Colon (tissue), 2 donors: ENCODE data around the gene LRRC74B.
"Not testable (repeated sequence)": the region's sequence is repeated elsewhere in the genome, so short reads cannot be mapped to it uniquely, and the experiment has no call there.

ENCODE experiments used
- FAIRE-seq: peaks from 2 replicates; lab custom pipeline; 2012; peaks lifted over from hg19 to GRCh38; lab: Jason Lieb, UNC
- donor health status: control.
- donor health status: control.

Gene LRRC74B

GRCh38 chr22:21054714-21055563 is 9.2 kb downstream of the LRRC74B start:
- FAIRE-seq: no peak

DNA sequence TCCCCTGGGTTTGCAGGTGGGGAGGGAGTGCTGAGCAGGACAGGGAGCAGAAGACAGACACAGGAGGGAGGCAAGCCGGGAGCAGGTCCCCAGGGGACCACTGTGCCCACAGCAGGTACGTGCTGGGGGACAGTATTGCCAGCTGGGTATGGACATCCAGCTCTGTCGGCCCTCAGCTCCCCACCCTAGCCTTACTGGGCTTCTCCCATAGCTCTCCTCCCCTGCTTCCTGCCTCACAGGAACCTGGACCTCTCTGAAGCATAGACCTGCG is 9.8 kb downstream of the LRRC74B start:
- no peak for FAIRE-seq

GRCh38 chr22:21055880-21056319 is 10.2 kb downstream of the LRRC74B start:
- no peak for FAIRE-seq

DNA sequence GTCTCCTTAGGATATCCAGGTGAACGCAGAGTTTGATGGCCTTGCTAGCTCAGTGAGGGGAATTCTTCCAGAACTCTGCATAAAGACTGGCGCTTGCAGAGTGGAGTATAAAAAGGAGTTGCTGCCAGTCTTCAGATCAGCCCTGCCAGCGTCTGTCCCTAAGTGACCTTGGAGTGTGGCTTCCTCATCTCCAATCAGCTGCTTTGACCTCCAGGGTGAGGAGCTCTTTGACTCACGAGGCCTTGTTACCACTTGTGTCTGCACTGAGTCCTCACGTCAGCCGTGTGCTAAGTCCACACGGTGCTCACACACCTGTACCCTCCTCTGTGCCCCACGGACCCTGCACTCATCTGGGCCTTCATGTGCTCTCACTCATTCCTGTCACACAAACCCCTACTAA is 14.6 kb downstream of the LRRC74B start:
- not testable (repeated sequence) for FAIRE-seq

- FAIRE-seq: not testable (repeated sequence)
Observed at GRCh38 chr22:21061660-21062321, 16.0 kb downstream of the LRRC74B start.

DNA sequence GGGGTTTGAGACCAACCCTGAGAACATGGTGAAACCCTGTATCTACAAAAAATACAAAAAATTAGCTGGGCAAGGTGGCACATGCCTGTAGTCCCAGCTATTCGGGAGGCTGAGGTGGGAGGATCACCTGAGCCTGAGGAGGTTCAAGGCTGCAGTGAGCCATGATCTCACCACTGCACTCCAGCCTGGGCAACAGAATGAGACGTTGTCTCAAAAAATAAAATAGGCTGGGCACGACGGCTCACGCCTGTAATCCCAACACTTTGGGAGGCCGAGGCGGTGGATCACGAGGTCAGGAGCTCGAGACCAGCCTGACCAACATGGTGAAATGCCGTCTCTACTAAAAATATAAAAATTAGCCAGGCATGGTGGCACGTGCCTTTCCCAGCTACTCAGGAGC is 18.7 kb downstream of the LRRC74B start:
- FAIRE-seq: not testable (repeated sequence)

- no peak for FAIRE-seq
Observed at GRCh38 chr22:21064917-21065864, 19.4 kb downstream of the LRRC74B start.

- no peak for FAIRE-seq
Observed at GRCh38 chr22:21067075-21067900, 21.5 kb downstream of the LRRC74B start.

DNA sequence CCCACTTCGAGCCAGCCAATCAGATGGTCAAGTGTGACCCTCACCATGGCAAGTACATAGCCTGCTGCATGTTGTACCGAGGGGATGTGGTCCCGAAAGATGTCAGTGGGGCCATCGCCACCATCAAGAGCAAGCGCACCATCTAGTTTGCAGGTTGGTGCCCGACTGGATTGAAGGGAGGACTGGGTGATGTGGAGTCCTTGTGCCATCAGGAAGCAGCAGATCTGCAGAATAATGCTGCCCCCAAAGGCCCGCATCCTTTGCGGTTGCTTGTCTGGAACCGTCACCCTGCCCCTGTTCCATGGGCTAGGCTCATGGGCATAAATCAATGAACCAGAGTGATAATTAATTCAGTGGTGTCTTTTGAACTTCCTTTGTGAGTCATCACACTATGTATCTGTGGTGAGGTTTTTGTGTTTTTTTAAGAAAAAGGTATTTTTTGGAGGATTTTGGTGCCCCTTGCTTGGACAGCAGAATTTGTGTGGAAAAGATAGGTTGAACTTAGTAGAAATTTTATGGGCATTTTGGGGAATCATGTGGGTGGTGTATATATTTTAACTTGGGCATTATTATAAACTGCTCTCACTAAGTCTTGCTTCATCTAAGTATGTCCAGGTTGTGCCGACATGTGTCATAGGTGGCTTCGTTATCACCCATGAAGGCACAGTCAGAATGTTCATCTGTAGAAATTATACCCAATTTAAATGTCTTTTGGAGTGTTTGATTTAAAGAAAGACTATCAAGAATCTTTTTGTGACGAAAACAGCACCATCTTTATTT is 22.3 kb downstream of the LRRC74B start:
- FAIRE-seq: no peak

DNA sequence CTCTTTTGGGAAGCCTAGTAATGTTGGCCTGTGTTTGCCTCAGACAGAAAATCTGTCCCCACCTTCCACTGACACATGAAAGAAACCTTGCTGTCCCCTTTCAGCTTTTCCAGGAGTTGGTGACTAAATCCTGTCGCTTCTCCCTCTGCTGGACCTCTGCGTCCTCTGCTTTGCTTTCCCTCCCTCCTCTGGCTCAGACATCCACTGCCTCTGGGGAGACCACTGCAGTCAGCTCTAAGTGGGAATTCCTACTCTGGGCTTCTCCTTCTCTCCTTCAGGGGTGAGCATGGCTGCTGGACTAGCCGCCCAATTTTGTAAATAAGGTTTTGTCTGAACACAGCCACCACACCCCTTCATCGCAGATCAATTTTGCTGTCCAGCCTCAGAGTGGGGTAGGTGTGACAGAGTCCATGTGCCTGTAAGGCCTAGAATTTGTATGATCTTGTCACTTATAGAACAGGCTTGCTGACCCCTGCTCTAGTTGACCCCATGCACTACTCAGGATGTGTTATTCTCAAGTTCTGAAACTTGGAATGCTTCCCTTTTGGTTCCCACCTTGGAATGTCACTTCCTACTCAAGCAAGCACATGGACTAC is 23.0 kb downstream of the LRRC74B start:
- FAIRE-seq: no peak

- no peak for FAIRE-seq
Observed at GRCh38 chr22:21069375-21069774, 23.6 kb downstream of the LRRC74B start.

DNA sequence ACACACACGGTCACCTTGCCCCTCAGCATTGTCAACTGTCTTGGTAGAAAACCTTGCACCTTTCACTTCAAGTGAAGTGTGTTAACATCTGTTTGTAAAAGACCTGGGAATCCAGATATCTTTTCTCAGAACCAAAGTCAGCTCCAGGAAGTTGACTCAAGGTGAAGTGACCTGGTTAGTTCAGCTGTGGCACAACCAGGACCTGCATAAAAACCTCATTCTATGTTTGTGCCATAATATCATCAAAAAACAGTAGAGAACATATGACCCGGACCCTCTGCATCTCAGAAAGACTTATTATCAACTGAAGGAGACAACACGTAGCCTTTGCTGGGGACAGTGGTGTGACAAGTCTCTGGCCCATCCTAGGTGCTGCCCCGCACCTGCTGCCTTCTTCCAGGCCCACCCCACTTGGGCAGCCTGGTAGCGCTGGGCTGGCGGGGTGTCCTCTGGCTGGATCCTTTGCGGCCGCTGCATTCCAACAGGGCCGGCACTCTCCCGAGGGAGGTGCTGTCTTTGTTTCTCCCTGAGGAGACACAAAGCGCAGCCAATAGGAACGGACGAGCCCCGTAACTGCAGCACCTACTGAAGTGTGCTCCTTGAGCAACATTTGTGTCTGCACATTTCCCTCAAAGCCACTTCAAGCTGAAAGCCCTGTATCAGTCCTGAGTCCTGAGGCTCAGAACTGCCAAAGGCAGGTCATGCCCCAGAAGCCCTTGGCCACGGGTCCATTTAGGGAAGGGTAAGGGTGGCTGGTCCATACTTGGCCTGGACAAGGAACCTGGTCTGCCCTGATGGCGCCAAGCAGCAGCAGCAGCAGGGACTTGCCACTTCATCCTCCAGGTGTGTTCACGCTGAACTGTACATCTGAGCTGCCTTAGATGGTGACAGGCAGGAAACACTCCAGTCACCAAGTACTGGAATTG is 25.2 kb downstream of the LRRC74B start:
- FAIRE-seq: no peak

- not testable (repeated sequence) for FAIRE-seq
Observed at GRCh38 chr22:21071796-21072195, 26.1 kb downstream of the LRRC74B start.

GRCh38 chr22:21073023-21073422 is 27.3 kb downstream of the LRRC74B start:
- FAIRE-seq: no peak

- FAIRE-seq: no peak
Observed at GRCh38 chr22:21073482-21073881, 27.7 kb downstream of the LRRC74B start.

GRCh38 chr22:21074102-21074715 is 28.5 kb downstream of the LRRC74B start:
- FAIRE-seq: no peak

DNA sequence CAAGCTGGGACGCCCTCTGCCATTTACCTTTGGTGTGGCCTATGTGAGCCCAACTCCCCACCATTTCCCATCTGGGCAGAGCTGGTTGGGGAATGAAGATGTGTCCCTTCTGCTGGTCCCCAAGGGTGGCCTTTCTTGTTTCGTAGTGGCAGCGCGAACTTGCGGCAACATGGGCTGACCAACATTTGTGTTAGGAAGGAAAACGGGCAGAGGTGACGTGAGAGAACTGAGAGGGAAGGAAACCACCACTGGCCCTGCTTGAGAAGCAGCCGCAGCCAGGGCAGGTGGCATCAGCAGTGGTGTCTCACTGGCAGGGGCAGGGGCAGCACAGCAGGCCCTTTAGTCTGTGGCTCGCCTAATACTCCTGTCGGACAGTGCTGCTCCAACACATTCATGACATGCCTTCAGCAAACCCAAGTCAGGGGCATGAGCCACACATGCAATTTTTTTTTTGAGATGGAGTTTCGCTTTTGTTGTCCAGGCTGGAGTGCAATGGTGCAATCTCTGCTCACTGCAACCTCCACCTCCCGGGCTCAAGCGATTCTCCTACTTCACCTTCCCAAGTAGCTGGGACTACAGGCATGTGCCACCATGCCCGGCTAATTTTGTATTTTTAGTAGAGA is 29.9 kb downstream of the LRRC74B start:
- FAIRE-seq: no peak

- no peak for FAIRE-seq
Observed at GRCh38 chr22:21076912-21077625, 31.3 kb downstream of the LRRC74B start.
